H1 (cell line): ENCODE data around the gene UBE4A. TPM values are rescaled to one million over a fixed set of nuclear protein-coding genes. Genes with fewer than 3 reads are reported as not detected.

Experiments used
- CTCF ChIA-PET: fragments of 300-600 bp; sonication (Branson Sonifier 250); formaldehyde crosslinking; loops from one replicate; lab custom pipeline; 2021; ENCODE audit not compliant: partially characterized antibody; lab: Charles Lee
- POLR2A ChIA-PET: fragments of 300-600 bp; sonication (Branson Sonifier 250); formaldehyde crosslinking; loops from one replicate; lab custom pipeline; 2021; ENCODE audit warnings: inconsistent platforms; ENCODE audit not compliant: partially characterized antibody; lab: Charles Lee
- DNase-seq, 2 experiments: peaks; one replicate each; pipeline versions ENCODE4 v3.0.0 to v3.0.0-alpha.2; 2010 to 2022; ENCODE audit warnings: low spot score in 2 of 2, low read depth in 1 of 2, mixed read lengths in 1 of 2
- FAIRE-seq: peaks from 2 replicates; lab custom pipeline; 2011; peaks lifted over from hg19 to GRCh38; lab: Jason Lieb, UNC
- H2AFZ ChIP-seq: 2 replicates; pipeline ENCODE4 v1.8.1; 2012; ENCODE audit warnings: low read length, inconsistent platforms
- H2AK5ac ChIP-seq: 2 replicates; pipeline ENCODE4 v1.6.1; 2013; ENCODE audit warnings: low read depth, low read length
- H2BK120ac ChIP-seq: replicated peaks from 2 replicates; pipeline ENCODE3; 2013; ENCODE audit warnings: low read depth, low read length, inconsistent platforms
- H2BK12ac ChIP-seq: 2 replicates; pipeline ENCODE4 v1.6.1; 2013; ENCODE audit warnings: low read depth, low read length
- H2BK15ac ChIP-seq: 2 replicates; pipeline ENCODE4 v1.6.1; 2013; ENCODE audit warnings: low read length
- H2BK20ac ChIP-seq: 2 replicates; pipeline ENCODE4 v1.6.1; 2013; ENCODE audit warnings: low read length
- H2BK5ac ChIP-seq: 2 replicates; pipeline ENCODE4 v1.6.1; 2013; ENCODE audit warnings: low read depth, low read length
- H3K14ac ChIP-seq: 2 replicates; pipeline ENCODE4 v1.6.1; 2013; ENCODE audit warnings: inconsistent platforms; ENCODE audit not compliant: insufficient read length
- H3K18ac ChIP-seq: 2 replicates; pipeline ENCODE4 v1.6.1; 2013; ENCODE audit warnings: low read length; ENCODE audit errors: extremely low read depth
- H3K23ac ChIP-seq: 2 replicates; pipeline ENCODE4 v1.6.1; 2013; ENCODE audit warnings: inconsistent platforms; ENCODE audit not compliant: insufficient read length
- H3K23me2 ChIP-seq: 2 replicates; pipeline ENCODE4 v1.6.1; 2013; ENCODE audit warnings: low read depth, low read length
- H3K27ac ChIP-seq: 2 replicates; pipeline ENCODE4 v1.6.1; 2011; ENCODE audit warnings: low read depth, low read length, inconsistent platforms
- H3K27me3 ChIP-seq, 4 experiments: replicated peaks in 1 of 4; 1 replicate in 1 of 4; 2 replicates in 3 of 4; pipeline versions ENCODE4 v1.6.1 to v1.8.1; 2011 to 2013; ENCODE audit warnings: low read length in 3 of 4, mild to moderate bottlenecking in 3 of 4, inconsistent platforms in 2 of 4, mixed read lengths in 2 of 4, moderate library complexity in 1 of 4; ENCODE audit not compliant: control insufficient read depth in 3 of 4, insufficient read depth in 3 of 4; ENCODE audit errors: extremely low read depth in 1 of 4
- H3K36me3 ChIP-seq, 4 experiments: 2 replicates each; pipeline versions ENCODE4 v1.6.1 to v1.8.1; 2011 to 2013; ENCODE audit warnings: mild to moderate bottlenecking in 4 of 4, low read length in 3 of 4, moderate library complexity in 2 of 4, control low read depth in 1 of 4, inconsistent platforms in 1 of 4; ENCODE audit not compliant: insufficient read depth in 4 of 4, control insufficient read depth in 2 of 4
- H3K4ac ChIP-seq: replicated peaks from 2 replicates; pipeline ENCODE3; 2013; ENCODE audit warnings: low read length, low read depth, mixed read lengths, inconsistent platforms; ENCODE audit not compliant: insufficient read length
- H3K4me1 ChIP-seq, 4 experiments: replicated peaks in 1 of 4; 1 replicate in 1 of 4; 2 replicates in 3 of 4; pipeline versions ENCODE4 v1.6.1 to v1.8.1; 2011 to 2013; ENCODE audit warnings: low read length in 3 of 4, inconsistent platforms in 2 of 4, mixed read lengths in 1 of 4; ENCODE audit not compliant: insufficient read depth in 4 of 4, control insufficient read depth in 3 of 4
- H3K4me2 ChIP-seq, 2 experiments: 2 replicates each; pipeline versions ENCODE4 v1.6.1 to v1.8.1; 2011 to 2013; ENCODE audit warnings: low read depth in 2 of 2, low read length in 2 of 2, control low read depth in 1 of 2, inconsistent platforms in 1 of 2, mild to moderate bottlenecking in 1 of 2; ENCODE audit not compliant: insufficient read depth in 1 of 2
- H3K4me3 ChIP-seq, 4 experiments: fragments of 200-600, 300-600 bp in 1 of 4; sonication (generic), shearing (Covaris generic), sonication (Bioruptor Twin) in 1 of 4; 2 replicates each; pipeline versions ENCODE4 v1.5.1 to v1.8.1; 2011 to 2016; ENCODE audit warnings: low read length in 4 of 4, low read depth in 3 of 4, control low read depth in 2 of 4, inconsistent platforms in 2 of 4, mild to moderate bottlenecking in 2 of 4, mixed read lengths in 1 of 4, moderate library complexity in 1 of 4; ENCODE audit not compliant: insufficient read depth in 2 of 4; ENCODE audit errors: extremely low read depth in 1 of 4
- H3K56ac ChIP-seq: replicated peaks from 2 replicates; pipeline ENCODE3; 2013; ENCODE audit warnings: low read depth, mild to moderate bottlenecking, mixed read lengths, low read length, inconsistent platforms; ENCODE audit not compliant: insufficient read length
- H3K79me1 ChIP-seq: 2 replicates; pipeline ENCODE4 v1.6.1; 2013; ENCODE audit warnings: low read depth, low read length, control low read depth
- H3K79me2 ChIP-seq, 2 experiments: 2 replicates each; pipeline versions ENCODE4 v1.6.1 to v1.8.1; 2012 to 2013; ENCODE audit warnings: low read length in 2 of 2, mild to moderate bottlenecking in 2 of 2, inconsistent platforms in 1 of 2; ENCODE audit not compliant: insufficient read depth in 2 of 2, control insufficient read depth in 1 of 2
- H3K9ac ChIP-seq, 4 experiments: replicated peaks in 1 of 4; 1 replicate in 1 of 4; 2 replicates in 3 of 4; pipeline versions ENCODE4 v1.6.1 to v1.8.1; 2011 to 2013; ENCODE audit warnings: low read depth in 3 of 4, low read length in 3 of 4, control low read depth in 2 of 4, mild to moderate bottlenecking in 2 of 4, moderate library complexity in 2 of 4, inconsistent platforms in 1 of 4; ENCODE audit errors: extremely low read depth in 1 of 4
- H3K9me3 ChIP-seq, 2 experiments: 2 replicates each; pipeline versions ENCODE4 v1.6.1 to v1.8.1; 2012 to 2013; ENCODE audit warnings: mild to moderate bottlenecking in 2 of 2, moderate library complexity in 2 of 2, control low read depth in 1 of 2, inconsistent platforms in 1 of 2, low read depth in 1 of 2, low read length in 1 of 2, mixed read lengths in 1 of 2; ENCODE audit not compliant: insufficient read depth in 2 of 2
- H4K20me1 ChIP-seq, 2 experiments: replicated peaks in 1 of 2; 2 replicates each; pipeline versions ENCODE3 to v1.8.1; 2011 to 2013; ENCODE audit warnings: inconsistent platforms in 2 of 2, low read length in 2 of 2, mild to moderate bottlenecking in 1 of 2; ENCODE audit not compliant: insufficient read depth in 2 of 2, control insufficient read depth in 1 of 2
- H4K5ac ChIP-seq: 2 replicates; pipeline ENCODE4 v1.6.1; 2013; ENCODE audit warnings: low read length, low read depth, mixed read lengths, inconsistent platforms; ENCODE audit not compliant: insufficient read length
- H4K8ac ChIP-seq: 2 replicates; pipeline ENCODE4 v1.8.0; 2013; ENCODE audit warnings: mild to moderate bottlenecking, moderate library complexity, low read length, inconsistent platforms; ENCODE audit not compliant: insufficient read depth; ENCODE audit errors: extremely low read depth
- H4K91ac ChIP-seq: replicated peaks from 2 replicates; pipeline ENCODE3; 2013; ENCODE audit warnings: low read length, mixed read lengths, inconsistent platforms; ENCODE audit not compliant: insufficient read length
- BACH1 ChIP-seq: IDR thresholded peaks from 2 replicates; pipeline ENCODE4 v1.6.1; 2012; ENCODE audit warnings: low read length, improper control_type of control experiment
- CREB1 ChIP-seq: IDR thresholded peaks from 2 replicates; pipeline ENCODE4 v1.6.1; 2012; ENCODE audit warnings: inconsistent platforms
- GABPA ChIP-seq: IDR thresholded peaks from 2 replicates; pipeline ENCODE4 v1.6.1; 2011; ENCODE audit warnings: mild to moderate bottlenecking, low read length, moderate library complexity, borderline replicate concordance; ENCODE audit not compliant: insufficient read depth
- WGBS, 2 experiments: shearing (Covaris generic) in 1 of 2; methylation state at CpG; one replicate each; pipeline versions ENCODE4 v1.1.6 to v1.1.7; 2013 to 2015; ENCODE audit warnings: low lambda C conversion rate in 2 of 2, mixed read lengths in 2 of 2, inconsistent platforms in 1 of 2, low coverage in 1 of 2, missing lambda C conversion rate in 1 of 2; ENCODE audit not compliant: insufficient replicate concordance in 2 of 2, insufficient coverage in 1 of 2, insufficient read length in 1 of 2; ENCODE audit errors: extremely low coverage in 1 of 2, missing lambda C conversion rate in 1 of 2; 5-methylcytosine and 5-hydroxymethylcytosine counted together
- polyA plus RNA-seq, 7 experiments: library from polyadenylated mRNA; depleted of rRNA in 3 of 7; stranded (reverse) in 5 of 7; unstranded in 2 of 7; fragments of >200 nt in 5 of 7; fragments of 200-250 nt in 2 of 7; gene quantifications; 1 replicate in 5 of 7; 2 replicates in 1 of 7; 4 replicates in 1 of 7; pipeline versions ENCODE4 v1.2.1 to v1.2.3, GENCODE V29; 2011 to 2013; ENCODE audit warnings: missing spikeins in 2 of 7, mixed read lengths in 2 of 7
- total RNA-seq: library from RNA; stranded (reverse); fragmentation: NEBNext Ultra II Directional; extraction: Animal tissue kit (Norgen Biotek cat#: 25700); gene quantifications from 2 replicates; pipeline ENCODE4 v1.2.1, GENCODE V29; 2021

The UBE4A gene
- total and polyA plus RNA-seq, 2 of the 8 experiments (the other 6 are each of a cell fraction or from before 2014, with no cell fraction given), result 11.3 to 34.5 TPM

DNA sequence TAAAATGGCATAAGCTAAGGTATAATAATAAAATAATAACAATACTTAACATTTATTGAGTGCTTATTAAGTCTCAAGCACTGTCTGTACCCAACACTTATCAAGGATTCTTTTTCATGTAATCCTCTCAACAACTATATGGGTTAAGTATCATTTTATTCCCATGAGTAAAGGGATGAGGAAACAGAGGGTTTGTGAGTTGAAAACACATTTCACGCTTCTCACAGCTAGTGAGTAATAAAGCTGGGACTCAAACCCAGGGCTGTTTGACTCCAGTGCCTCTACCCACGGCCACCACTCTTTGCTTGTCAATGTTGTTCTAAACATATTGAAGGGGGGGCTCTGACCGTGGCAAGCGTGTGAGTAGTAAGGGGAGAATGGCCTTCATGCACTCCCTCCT lies 46.2 kb upstream of the UBE4A start:
- no peak overlapping the region for H3K23ac ChIP-seq
- no peak overlapping the region for H3K4me2 ChIP-seq
- H4K91ac ChIP-seq, result no peak overlapping the region
- H3K23me2 ChIP-seq, result peaks cover 9% of the 10 kb centered on the region; the same call in 1 of the 2 replicates
- H3K36me3 ChIP-seq, result no peaks in the 10 kb centered on the region
- WGBS, 2 experiments, result 78% methylated on average over 4 of the region's 4 CpGs; no CpG with 5 or more reads in 1 of the 2 experiments
- no peak overlapping the region for H4K5ac ChIP-seq
- no peaks in the 10 kb centered on the region for H3K79me2 ChIP-seq
- no peak overlapping the region for H4K8ac ChIP-seq
- no peak overlapping the region for H3K18ac ChIP-seq
- no peak overlapping the region for H2AK5ac ChIP-seq
- H2AFZ ChIP-seq, result no peak overlapping the region
- FAIRE-seq (no peak), DNase-seq (no peak)
- H2BK12ac ChIP-seq, result no peak overlapping the region
- H3K9me3 ChIP-seq, result no peaks in the 10 kb centered on the region
- CTCF ChIA-PET, result interaction anchor here (0.6 to 2.5 kb wide), 3 partner anchors 17 to 994 kb away, joined by 3 to 11 read pairs (median 3); no protein-coding TSS in a partner anchor
- no peak overlapping the region for H3K4ac ChIP-seq
- H2BK5ac ChIP-seq, result no peak overlapping the region
- TF ChIP-seq BACH1, result no peak
- TF ChIP-seq CREB1, result no peak
- no peak for TF ChIP-seq GABPA
- H3K4me1 ChIP-seq, result peaks cover 7 to 11% (median 7%) of the 10 kb centered on the region in 4 experiments
- H2BK15ac ChIP-seq, result no peak overlapping the region
- H3K14ac ChIP-seq, result no peak overlapping the region
- H3K27ac ChIP-seq, result no peak overlapping the region
- H2BK120ac ChIP-seq, result no peak overlapping the region
- no peak overlapping the region for H3K4me3 ChIP-seq
- H3K9ac ChIP-seq, result no peak overlapping the region
- POLR2A ChIA-PET, result interaction anchor here (0.7 kb wide), 1 partner anchor 22 kb away, joined by 3 read pairs; no protein-coding TSS in a partner anchor
- no peak overlapping the region for H2BK20ac ChIP-seq
- H4K20me1 ChIP-seq, result no peaks in the 10 kb centered on the region
- H3K79me1 ChIP-seq, result no peaks in the 10 kb centered on the region
- peaks cover 0 to 4% (median 0%) of the 10 kb centered on the region in 4 experiments; a peak in 2 of 7 replicates for H3K27me3 ChIP-seq
- no peak overlapping the region for H3K56ac ChIP-seq
